ENCODE data around the gene CES2. TPM values are rescaled to one million over a fixed set of nuclear protein-coding genes. Genes with fewer than 3 reads are reported as not detected.

Gene CES2
- polyA plus RNA-seq, 1 donor: 26.3 TPM

- DNase-seq (ENCODE audit: low read depth): no peak
Observed at GRCh38 chr16:66918803-66919568, 16.3 kb upstream of the CES2 start, which contains the start of gene CDH16. TSS of gene CDH16 (minus strand) at chr16:66918885. CDS start at chr16:66918065, 820 bp downstream.

- no peak for DNase-seq (ENCODE audit: low read depth)
Observed at GRCh38 chr16:66919569-66920298, 15.6 kb upstream of the CES2 start.

- DNase-seq (ENCODE audit: low read depth): no peak
Observed at GRCh38 chr16:66920299-66920590, 15.1 kb upstream of the CES2 start.

- no peak for DNase-seq (ENCODE audit: low read depth)
Observed at GRCh38 chr16:66920924-66921680, 14.2 kb upstream of the CES2 start.

GRCh38 chr16:66921729-66922450 is 13.4 kb upstream of the CES2 start:
- DNase-seq (ENCODE audit: low read depth): no peak

GRCh38 chr16:66923247-66923731 is 12.0 kb upstream of the CES2 start:
- DNase-seq (ENCODE audit: low read depth): no peak

- no peak for DNase-seq (ENCODE audit: low read depth)
Observed at GRCh38 chr16:66923866-66924265, 11.4 kb upstream of the CES2 start.

GRCh38 chr16:66924527-66925321 is 10.6 kb upstream of the CES2 start:
- no peak for DNase-seq (ENCODE audit: low read depth)

- no peak for DNase-seq (ENCODE audit: low read depth)
Observed at GRCh38 chr16:66925322-66925840, 9.9 kb upstream of the CES2 start, which contains the start of gene RRAD. TSS of gene RRAD (minus strand) at chr16:66925535. CDS start at chr16:66925179, 356 bp downstream.

- DNase-seq (ENCODE audit: low read depth): no peak
Observed at GRCh38 chr16:66926171-66926947, 9.0 kb upstream of the CES2 start.

GRCh38 chr16:66926961-66927436 is 8.3 kb upstream of the CES2 start:
- no peak for DNase-seq (ENCODE audit: low read depth)

- DNase-seq (ENCODE audit: low read depth): no peak
Observed at GRCh38 chr16:66927918-66928649, 7.2 kb upstream of the CES2 start.

GRCh38 chr16:66928702-66929388 is 6.5 kb upstream of the CES2 start:
- no peak for DNase-seq (ENCODE audit: low read depth)

GRCh38 chr16:66930189-66930588 is 5.1 kb upstream of the CES2 start:
- DNase-seq (ENCODE audit: low read depth): no peak

- DNase-seq (ENCODE audit: low read depth): no peak
Observed at GRCh38 chr16:66931665-66932064, 3.7 kb upstream of the CES2 start.

GRCh38 chr16:66932076-66932475 is 3.2 kb upstream of the CES2 start:
- no peak for DNase-seq (ENCODE audit: low read depth)

GRCh38 chr16:66933776-66934137 is 1.6 kb upstream of the CES2 start:
- DNase-seq (ENCODE audit: low read depth): no peak

- peak; percentile 71 for DNase-seq (ENCODE audit: low read depth)
Observed at GRCh38 chr16:66934138-66934838, 1.0 kb upstream of the CES2 start, which contains the start of gene CIAO2B. TSS of gene CIAO2B (minus strand) at chr16:66934402. CDS start at chr16:66934364, 38 bp downstream.
